PFSK-1 (cell line): ENCODE results near the gene COL9A2.

Experiments
- FOXP2 ChIP-seq: optimal IDR thresholded peaks from 2 replicates; pipeline ENCODE3; 2011; ENCODE audit warnings: borderline replicate concordance, control low read depth, inconsistent platforms; ENCODE audit not compliant: insufficient read depth; ENCODE audit errors: extremely low read length, extremely low read depth
- POLR2AphosphoS5 ChIP-seq: IDR thresholded peaks from 2 replicates; pipeline ENCODE4 v1.6.1; 2012; ENCODE audit warnings: low read depth, mild to moderate bottlenecking, control low read depth, low read length, moderate library complexity
- SIN3A ChIP-seq: IDR thresholded peaks from 2 replicates; pipeline ENCODE4 v1.6.1; 2012; ENCODE audit warnings: mild to moderate bottlenecking, low read length, moderate library complexity, borderline replicate concordance; ENCODE audit not compliant: insufficient read depth
- TAF1 ChIP-seq: IDR thresholded peaks from 2 replicates; pipeline ENCODE4 v1.6.1; 2012; ENCODE audit warnings: low read length, control low read depth, borderline replicate concordance; ENCODE audit not compliant: insufficient read depth
- TF ChIP-seq, protein P1 (sequence below), 2 experiments: IDR thresholded peaks; 2 replicates each; pipeline versions ENCODE4 v1.6.1 to v1.8.0; 2011 to 2012; ENCODE audit warnings: low read depth in 2 of 2, low read length in 2 of 2, control low read depth in 1 of 2, inconsistent platforms in 1 of 2, mild to moderate bottlenecking in 1 of 2, moderate library complexity in 1 of 2; ENCODE audit not compliant: insufficient read depth in 1 of 2

DNA sequence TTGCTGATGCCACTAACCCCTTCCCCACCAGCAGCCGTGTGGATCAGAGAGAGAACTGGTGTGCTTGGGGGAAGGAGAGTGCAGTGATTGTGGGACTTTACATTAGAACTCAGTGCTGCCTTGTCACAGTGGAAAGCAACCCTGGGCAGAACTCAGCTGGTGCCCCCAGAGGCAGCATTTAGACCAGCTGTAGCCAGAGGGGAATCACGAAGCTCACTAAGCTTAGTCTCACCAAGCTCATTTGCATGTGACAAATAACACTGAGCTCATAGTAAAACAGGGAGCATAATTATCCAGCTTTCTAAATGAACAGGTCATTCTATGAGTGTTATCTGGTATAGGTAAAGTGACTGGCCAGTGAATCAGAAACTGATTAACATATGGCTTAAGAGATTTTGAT, 46.6 kb upstream of the COL9A2 start:
- TF ChIP-seq TAF1 (no peak), POLR2AphosphoS5 (no peak), FOXP2 (no peak), SIN3A (no peak)
- TF ChIP-seq, protein P1, sequence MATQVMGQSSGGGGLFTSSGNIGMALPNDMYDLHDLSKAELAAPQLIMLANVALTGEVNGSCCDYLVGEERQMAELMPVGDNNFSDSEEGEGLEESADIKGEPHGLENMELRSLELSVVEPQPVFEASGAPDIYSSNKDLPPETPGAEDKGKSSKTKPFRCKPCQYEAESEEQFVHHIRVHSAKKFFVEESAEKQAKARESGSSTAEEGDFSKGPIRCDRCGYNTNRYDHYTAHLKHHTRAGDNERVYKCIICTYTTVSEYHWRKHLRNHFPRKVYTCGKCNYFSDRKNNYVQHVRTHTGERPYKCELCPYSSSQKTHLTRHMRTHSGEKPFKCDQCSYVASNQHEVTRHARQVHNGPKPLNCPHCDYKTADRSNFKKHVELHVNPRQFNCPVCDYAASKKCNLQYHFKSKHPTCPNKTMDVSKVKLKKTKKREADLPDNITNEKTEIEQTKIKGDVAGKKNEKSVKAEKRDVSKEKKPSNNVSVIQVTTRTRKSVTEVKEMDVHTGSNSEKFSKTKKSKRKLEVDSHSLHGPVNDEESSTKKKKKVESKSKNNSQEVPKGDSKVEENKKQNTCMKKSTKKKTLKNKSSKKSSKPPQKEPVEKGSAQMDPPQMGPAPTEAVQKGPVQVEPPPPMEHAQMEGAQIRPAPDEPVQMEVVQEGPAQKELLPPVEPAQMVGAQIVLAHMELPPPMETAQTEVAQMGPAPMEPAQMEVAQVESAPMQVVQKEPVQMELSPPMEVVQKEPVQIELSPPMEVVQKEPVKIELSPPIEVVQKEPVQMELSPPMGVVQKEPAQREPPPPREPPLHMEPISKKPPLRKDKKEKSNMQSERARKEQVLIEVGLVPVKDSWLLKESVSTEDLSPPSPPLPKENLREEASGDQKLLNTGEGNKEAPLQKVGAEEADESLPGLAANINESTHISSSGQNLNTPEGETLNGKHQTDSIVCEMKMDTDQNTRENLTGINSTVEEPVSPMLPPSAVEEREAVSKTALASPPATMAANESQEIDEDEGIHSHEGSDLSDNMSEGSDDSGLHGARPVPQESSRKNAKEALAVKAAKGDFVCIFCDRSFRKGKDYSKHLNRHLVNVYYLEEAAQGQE (IDR thresholded peaks at IDR 0.05; ENCODE audit: insufficient read depth in 1 of 2, low read depth in 2 of 2, low read length in 2 of 2), result no peak
